Stimulated activated CD4-positive, alpha-beta T cell treated with anti-CD3 and anti-CD28 coated beads, Interleukin-12 subunit alpha, Interleukin-12 subunit beta, amount 100 ng/mL, for 48 hours (primary cell): ENCODE results near the gene PCLO.
"Not testable (repeated sequence)": the region's sequence is repeated elsewhere in the genome, so short reads cannot be mapped to it uniquely, and the experiment has no call there.

Source experiments
- DNase-seq, 3 donors: peaks; one replicate each; pipeline ENCODE4 v3.0.0-alpha.2; 2020; ENCODE audit warnings: low read depth in 2 of 3, low spot score in 1 of 3

The PCLO gene

GRCh38 chr7:82965088-82966036 is 197.3 kb downstream of the PCLO start:
- DNase-seq: no peak

GRCh38 chr7:82964150-82964882 is 198.4 kb downstream of the PCLO start:
- DNase-seq: no peak

- DNase-seq: no peak
Observed at GRCh38 chr7:82961240-82961639, 201.4 kb downstream of the PCLO start.

- no peak for DNase-seq
Observed at GRCh38 chr7:82959528-82959927, 203.2 kb downstream of the PCLO start.

GRCh38 chr7:82957521-82957920 is 205.2 kb downstream of the PCLO start:
- DNase-seq: no peak

GRCh38 chr7:82953324-82954027 is 209.2 kb downstream of the PCLO start:
- no peak for DNase-seq

- no peak for DNase-seq
Observed at GRCh38 chr7:82950436-82950835, 212.2 kb downstream of the PCLO start.

- no peak for DNase-seq
Observed at GRCh38 chr7:82945480-82945879, 217.2 kb downstream of the PCLO start.

GRCh38 chr7:82945056-82945455 is 217.6 kb downstream of the PCLO start:
- no peak for DNase-seq

- DNase-seq: no peak
Observed at GRCh38 chr7:82932516-82932915, 230.2 kb downstream of the PCLO start.

GRCh38 chr7:82926477-82926876 is 236.2 kb downstream of the PCLO start:
- no peak for DNase-seq

- no peak for DNase-seq
Observed at GRCh38 chr7:82925331-82925730, 237.4 kb downstream of the PCLO start.

- DNase-seq: no peak
Observed at GRCh38 chr7:82906502-82906901, 256.2 kb downstream of the PCLO start.

- no peak for DNase-seq
Observed at GRCh38 chr7:82904871-82905270, 257.8 kb downstream of the PCLO start.

GRCh38 chr7:82901098-82901497 is 261.6 kb downstream of the PCLO start:
- not testable (repeated sequence) for DNase-seq

GRCh38 chr7:82897500-82897899 is 265.2 kb downstream of the PCLO start:
- DNase-seq: no peak

- DNase-seq: not testable (repeated sequence)
Observed at GRCh38 chr7:82894341-82894740, 268.3 kb downstream of the PCLO start.

- no peak for DNase-seq
Observed at GRCh38 chr7:82886324-82886723, 276.4 kb downstream of the PCLO start.

GRCh38 chr7:82865856-82866255 is 296.8 kb downstream of the PCLO start:
- DNase-seq: no peak

- no peak for DNase-seq
Observed at GRCh38 chr7:82859106-82859850, 303.4 kb downstream of the PCLO start.

- DNase-seq: no peak
Observed at GRCh38 chr7:82851121-82851520, 311.6 kb downstream of the PCLO start.
